ENCODE measurements around the gene SHMT2. TPM values are rescaled to one million over a fixed set of nuclear protein-coding genes. Genes with fewer than 3 reads are reported as not detected.

Gene SHMT2
- total and polyA plus RNA-seq, 9 of the 15 experiments (the other 6 are each of a cell fraction or from before 2014, with no cell fraction given): 46.1 to 319 (median 115) TPM

DNA sequence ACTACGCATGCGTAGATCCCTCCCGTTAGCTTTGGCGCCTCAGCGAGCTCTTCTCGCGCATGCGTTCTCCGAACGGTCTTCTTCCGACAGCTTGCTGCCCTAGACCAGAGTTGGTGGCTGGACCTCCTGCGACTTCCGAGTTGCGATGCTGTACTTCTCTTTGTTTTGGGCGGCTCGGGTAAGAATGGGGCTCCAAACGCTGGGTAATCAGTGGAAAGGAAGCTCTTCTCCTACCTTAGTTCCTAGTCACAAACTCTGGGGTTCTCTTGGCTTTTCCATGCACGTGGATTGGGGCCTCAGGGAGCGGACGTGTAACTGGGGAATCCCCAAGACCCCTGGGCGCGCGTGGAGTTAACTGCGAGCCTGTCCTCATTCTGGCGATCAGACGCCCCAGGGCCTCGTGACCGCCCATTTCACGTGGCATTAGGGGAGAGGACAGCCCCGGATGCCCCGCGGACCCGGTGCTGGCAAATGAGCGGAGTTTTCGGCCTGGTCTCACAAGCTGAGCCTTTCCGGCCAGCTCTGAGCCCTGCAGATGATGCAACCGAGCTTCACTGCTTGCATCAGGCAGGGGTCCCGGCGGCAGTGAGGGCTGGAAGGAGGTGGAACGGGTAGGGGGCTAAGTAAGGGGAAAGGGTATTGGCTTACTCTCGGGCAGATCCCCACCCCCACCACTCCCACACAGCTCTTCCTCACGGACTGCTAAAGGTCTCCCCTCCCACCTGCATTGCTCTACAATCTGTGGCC, at the start of gene SHMT2 (continued):
- TF ChIP-seq, protein P1, sequence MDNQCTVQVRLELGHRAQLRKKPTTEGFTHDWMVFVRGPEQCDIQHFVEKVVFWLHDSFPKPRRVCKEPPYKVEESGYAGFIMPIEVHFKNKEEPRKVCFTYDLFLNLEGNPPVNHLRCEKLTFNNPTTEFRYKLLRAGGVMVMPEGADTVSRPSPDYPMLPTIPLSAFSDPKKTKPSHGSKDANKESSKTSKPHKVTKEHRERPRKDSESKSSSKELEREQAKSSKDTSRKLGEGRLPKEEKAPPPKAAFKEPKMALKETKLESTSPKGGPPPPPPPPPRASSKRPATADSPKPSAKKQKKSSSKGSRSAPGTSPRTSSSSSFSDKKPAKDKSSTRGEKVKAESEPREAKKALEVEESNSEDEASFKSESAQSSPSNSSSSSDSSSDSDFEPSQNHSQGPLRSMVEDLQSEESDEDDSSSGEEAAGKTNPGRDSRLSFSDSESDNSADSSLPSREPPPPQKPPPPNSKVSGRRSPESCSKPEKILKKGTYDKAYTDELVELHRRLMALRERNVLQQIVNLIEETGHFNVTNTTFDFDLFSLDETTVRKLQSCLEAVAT (IDR thresholded peaks at IDR 0.05): no peak
- TF ChIP-seq KDM4B (IDR thresholded peaks at IDR 0.05; ENCODE audit: borderline replicate concordance in 2 of 2, low read depth in 1 of 2): no peak
- TF ChIP-seq KLF6 (CRISPR knock-in tag; IDR thresholded peaks at IDR 0.05; ENCODE audit: borderline replicate concordance): no peak
- no peak for TF ChIP-seq MXI1 (IDR thresholded peaks at IDR 0.05; ENCODE audit: low read depth, low read length)
- TF ChIP-seq, protein P2, sequence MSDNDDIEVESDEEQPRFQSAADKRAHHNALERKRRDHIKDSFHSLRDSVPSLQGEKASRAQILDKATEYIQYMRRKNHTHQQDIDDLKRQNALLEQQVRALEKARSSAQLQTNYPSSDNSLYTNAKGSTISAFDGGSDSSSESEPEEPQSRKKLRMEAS (CRISPR knock-in tag; IDR thresholded peaks at IDR 0.05): peak; percentile 76
- no peak for TF ChIP-seq ZNF316 (IDR thresholded peaks at IDR 0.05)
- no peak for TF ChIP-seq OTX1 (CRISPR knock-in tag; IDR thresholded peaks at IDR 0.05)
- TF ChIP-seq ETV5 (CRISPR knock-in tag; IDR thresholded peaks at IDR 0.05; ENCODE audit: low read depth): 0 out of 2 replicates have a peak, but pooled peaks have one; percentile 57
- TF ChIP-seq KLF10 (CRISPR knock-in tag; IDR thresholded peaks at IDR 0.05): no peak
- no peak for TF ChIP-seq CLOCK (CRISPR knock-in tag; IDR thresholded peaks at IDR 0.05; ENCODE audit: borderline replicate concordance)
- TF ChIP-seq COPS2 (conservative IDR thresholded peaks at IDR 0.05): no peak
- no peak for TF ChIP-seq FOXM1 (IDR thresholded peaks at IDR 0.05; ENCODE audit: low read depth)
- TF ChIP-seq FOXM1 (CRISPR knock-in tag; IDR thresholded peaks at IDR 0.05; ENCODE audit: low read depth): no peak
- TF ChIP-seq, protein P3, sequence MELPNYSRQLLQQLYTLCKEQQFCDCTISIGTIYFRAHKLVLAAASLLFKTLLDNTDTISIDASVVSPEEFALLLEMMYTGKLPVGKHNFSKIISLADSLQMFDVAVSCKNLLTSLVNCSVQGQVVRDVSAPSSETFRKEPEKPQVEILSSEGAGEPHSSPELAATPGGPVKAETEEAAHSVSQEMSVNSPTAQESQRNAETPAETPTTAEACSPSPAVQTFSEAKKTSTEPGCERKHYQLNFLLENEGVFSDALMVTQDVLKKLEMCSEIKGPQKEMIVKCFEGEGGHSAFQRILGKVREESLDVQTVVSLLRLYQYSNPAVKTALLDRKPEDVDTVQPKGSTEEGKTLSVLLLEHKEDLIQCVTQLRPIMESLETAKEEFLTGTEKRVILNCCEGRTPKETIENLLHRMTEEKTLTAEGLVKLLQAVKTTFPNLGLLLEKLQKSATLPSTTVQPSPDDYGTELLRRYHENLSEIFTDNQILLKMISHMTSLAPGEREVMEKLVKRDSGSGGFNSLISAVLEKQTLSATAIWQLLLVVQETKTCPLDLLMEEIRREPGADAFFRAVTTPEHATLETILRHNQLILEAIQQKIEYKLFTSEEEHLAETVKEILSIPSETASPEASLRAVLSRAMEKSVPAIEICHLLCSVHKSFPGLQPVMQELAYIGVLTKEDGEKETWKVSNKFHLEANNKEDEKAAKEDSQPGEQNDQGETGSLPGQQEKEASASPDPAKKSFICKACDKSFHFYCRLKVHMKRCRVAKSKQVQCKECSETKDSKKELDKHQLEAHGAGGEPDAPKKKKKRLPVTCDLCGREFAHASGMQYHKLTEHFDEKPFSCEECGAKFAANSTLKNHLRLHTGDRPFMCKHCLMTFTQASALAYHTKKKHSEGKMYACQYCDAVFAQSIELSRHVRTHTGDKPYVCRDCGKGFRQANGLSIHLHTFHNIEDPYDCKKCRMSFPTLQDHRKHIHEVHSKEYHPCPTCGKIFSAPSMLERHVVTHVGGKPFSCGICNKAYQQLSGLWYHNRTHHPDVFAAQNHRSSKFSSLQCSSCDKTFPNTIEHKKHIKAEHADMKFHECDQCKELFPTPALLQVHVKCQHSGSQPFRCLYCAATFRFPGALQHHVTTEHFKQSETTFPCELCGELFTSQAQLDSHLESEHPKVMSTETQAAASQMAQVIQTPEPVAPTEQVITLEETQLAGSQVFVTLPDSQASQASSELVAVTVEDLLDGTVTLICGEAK (IDR thresholded peaks at IDR 0.05): peak; percentile 21; the same call in 1 of the 2 replicates
- TF ChIP-seq, protein P3 (CRISPR knock-in tag; IDR thresholded peaks at IDR 0.05): no peak

Measured in K562 (cell line).